Endothelial cell of umbilical vein (primary cell): Measurements from ENCODE around the gene AGTPBP1. TPM values are rescaled to one million over a fixed set of nuclear protein-coding genes. Genes with fewer than 3 reads are reported as not detected.

Experiments used
- BruUV-seq: library from RNA; stranded (reverse); fragments of 400-500 nt; replicated peaks from 2 replicates; lab custom pipeline; 2021; lab: Mats Ljungman, UMichigan
- CTCF ChIA-PET: fragments of 300-600, 350-600 bp; sonication (Branson Sonifier 250); formaldehyde crosslinking; loops from one replicate; lab custom pipeline; 2021; ENCODE audit warnings: antibody characterized with exemption, inconsistent platforms; lab: Charles Lee
- POLR2A ChIA-PET: fragments of 300-600, 350-600 bp; sonication (Branson Sonifier 250); formaldehyde crosslinking; loops from one replicate; lab custom pipeline; 2021; ENCODE audit warnings: antibody characterized with exemption, inconsistent platforms; lab: Charles Lee
- DNase-seq: peaks from one replicate; pipeline ENCODE4 v3.0.0-alpha.2; 2011; ENCODE audit warnings: low read depth, low spot score
- FAIRE-seq: peaks from 2 replicates; lab custom pipeline; 2011; peaks lifted over from hg19 to GRCh38; lab: Jason Lieb, UNC
- H2AFZ ChIP-seq: 2 replicates; pipeline ENCODE4 v1.6.0; 2012; ENCODE audit warnings: low read depth, low read length, control low read depth, inconsistent platforms
- H3K27ac ChIP-seq: 2 replicates; pipeline ENCODE4 v1.5.1; 2011; ENCODE audit warnings: low read depth, mild to moderate bottlenecking, control low read depth, low read length, moderate library complexity; ENCODE audit not compliant: insufficient read depth
- H3K27me3 ChIP-seq, 2 experiments: 2 replicates each; pipeline versions ENCODE4 v1.6.0 to v1.6.1; 2011; ENCODE audit warnings: low read length in 2 of 2, mixed read lengths in 1 of 2; ENCODE audit not compliant: control insufficient read depth in 2 of 2, insufficient read depth in 2 of 2
- H3K36me3 ChIP-seq, 2 experiments: 2 replicates in 1 of 2; 3 replicates in 1 of 2; pipeline ENCODE4 v1.5.1; 2011; ENCODE audit warnings: low read length in 2 of 2, mild to moderate bottlenecking in 1 of 2, moderate library complexity in 1 of 2; ENCODE audit not compliant: control insufficient read depth in 2 of 2, insufficient read depth in 2 of 2; ENCODE audit errors: extremely low read depth in 1 of 2
- H3K4me1 ChIP-seq: 3 replicates; pipeline ENCODE4 v1.5.1; 2011; ENCODE audit warnings: mild to moderate bottlenecking, low read length; ENCODE audit not compliant: control insufficient read depth, insufficient read depth; ENCODE audit errors: extremely low read depth
- H3K4me2 ChIP-seq: 2 replicates; pipeline ENCODE4 v1.6.1; 2011; ENCODE audit warnings: low read length, control low read depth, mixed read lengths; ENCODE audit not compliant: insufficient read depth
- H3K4me3 ChIP-seq, 3 experiments: fragments of 200-600 bp in 1 of 3; sonication (generic), shearing (Covaris generic) in 1 of 3; replicated peaks in 1 of 3; 2 replicates each; pipeline ENCODE4 v1.5.1; 2011 to 2016; ENCODE audit warnings: control low read depth in 3 of 3, low read length in 3 of 3, mild to moderate bottlenecking in 2 of 3, inconsistent platforms in 1 of 3, low read depth in 1 of 3, moderate library complexity in 1 of 3; ENCODE audit not compliant: insufficient read depth in 1 of 3
- H3K79me2 ChIP-seq: 2 replicates; pipeline ENCODE4 v1.6.0; 2012; ENCODE audit warnings: low read length, inconsistent platforms; ENCODE audit not compliant: control insufficient read depth, insufficient read depth
- H3K9ac ChIP-seq: replicated peaks from 2 replicates; pipeline ENCODE3; 2011; ENCODE audit warnings: low read length, control low read depth; ENCODE audit not compliant: insufficient read depth; ENCODE audit errors: extremely low read depth
- H3K9me1 ChIP-seq: replicated peaks from 3 replicates; pipeline ENCODE4 v1.6.0; 2011; ENCODE audit warnings: mild to moderate bottlenecking, low read length; ENCODE audit not compliant: control insufficient read depth, insufficient read depth; ENCODE audit errors: extremely low read depth
- H3K9me3 ChIP-seq: replicated peaks from 2 replicates; pipeline ENCODE4 v1.5.1; 2012; ENCODE audit warnings: low read length, inconsistent platforms; ENCODE audit not compliant: control insufficient read depth, insufficient read depth
- H4K20me1 ChIP-seq: replicated peaks from 2 replicates; pipeline ENCODE3; 2011; ENCODE audit warnings: mild to moderate bottlenecking, low read length; ENCODE audit not compliant: control insufficient read depth, insufficient read depth; ENCODE audit errors: extremely low read depth
- EZH2 ChIP-seq: IDR thresholded peaks from 2 replicates; pipeline ENCODE4 v1.6.1; 2012; ENCODE audit warnings: borderline replicate concordance, low read depth, mild to moderate bottlenecking, moderate library complexity, low read length, inconsistent platforms; ENCODE audit not compliant: severe bottlenecking
- FOS ChIP-seq: IDR thresholded peaks from 2 replicates; pipeline ENCODE4 v1.6.1; 2011; ENCODE audit warnings: mild to moderate bottlenecking, low read length, moderate library complexity, borderline replicate concordance; ENCODE audit not compliant: insufficient read depth
- GATA2 ChIP-seq: IDR thresholded peaks from 2 replicates; pipeline ENCODE4 v1.7.0; 2011; ENCODE audit warnings: low read depth, mild to moderate bottlenecking, moderate library complexity, mixed read lengths, low read length; ENCODE audit not compliant: insufficient read length, insufficient read depth
- JUN ChIP-seq: IDR thresholded peaks from 2 replicates; pipeline ENCODE4 v1.6.1; 2011; ENCODE audit warnings: borderline replicate concordance, low read depth; ENCODE audit not compliant: insufficient read length, insufficient read depth
- MAX ChIP-seq: IDR thresholded peaks from 2 replicates; pipeline ENCODE4 v1.6.1; 2011; ENCODE audit not compliant: insufficient read depth, insufficient read length
- MYC ChIP-seq: IDR thresholded peaks from one replicate; pipeline ENCODE4 v1.6.1; 2011; ENCODE audit warnings: mild to moderate bottlenecking, low read depth, low read length
- POLR2A ChIP-seq: IDR thresholded peaks from 2 replicates; pipeline ENCODE4 v1.6.1; 2012; ENCODE audit warnings: low read depth, mild to moderate bottlenecking, control low read depth, low read length
- POLR2AphosphoS5 ChIP-seq: IDR thresholded peaks from 2 replicates; pipeline ENCODE4 v1.6.1; 2012; ENCODE audit warnings: low read depth, mild to moderate bottlenecking, control low read depth, low read length, moderate library complexity; ENCODE audit not compliant: insufficient read depth
- dilution Hi-C: fragments of 300-500 bp; cut with MboI; formaldehyde crosslinking; loops from one replicate; pipeline ENCODE4 v1.15.0; 2019; ENCODE audit warnings: low sequenced_read_pairs; ENCODE audit not compliant: extremely low pct_ligation_motif_present
- intact Hi-C: fragments of 100-400 bp; cut with micrococcal nuclease; formaldehyde crosslinking; loops from one replicate; pipeline ENCODE4 v1.10.0; 2022
- polyA plus RNA-seq, 4 experiments: library from polyadenylated mRNA; depleted of rRNA in 3 of 4; stranded (reverse) in 3 of 4; unstranded in 1 of 4; fragments of >200 nt; gene quantifications; 2 replicates each; pipeline versions ENCODE4 v1.2.1 to v1.2.3, GENCODE V29; 2011 to 2012; ENCODE audit warnings: missing spikeins in 1 of 4
- total RNA-seq: library from RNA; stranded (reverse); gene quantifications from 2 replicates; pipeline ENCODE4 v1.2.3, GENCODE V29; 2021
- TF ChIP-seq, protein P1 (sequence below), 2 donors: IDR thresholded peaks; 1 replicate in 1 of 2; 2 replicates in 1 of 2; pipeline ENCODE4 v1.5.1; 2011; ENCODE audit warnings: low read length in 2 of 2, mild to moderate bottlenecking in 2 of 2, moderate library complexity in 2 of 2, control low read depth in 1 of 2, inconsistent platforms in 1 of 2, low read depth in 1 of 2; ENCODE audit not compliant: insufficient read depth in 1 of 2; ENCODE audit errors: extremely low read depth in 1 of 2

The AGTPBP1 gene
- total and polyA plus RNA-seq, 2 donors (not counting 3 experiments of a cell fraction or from before 2014, with no cell fraction given), result 4.2 to 18.4 TPM

DNA sequence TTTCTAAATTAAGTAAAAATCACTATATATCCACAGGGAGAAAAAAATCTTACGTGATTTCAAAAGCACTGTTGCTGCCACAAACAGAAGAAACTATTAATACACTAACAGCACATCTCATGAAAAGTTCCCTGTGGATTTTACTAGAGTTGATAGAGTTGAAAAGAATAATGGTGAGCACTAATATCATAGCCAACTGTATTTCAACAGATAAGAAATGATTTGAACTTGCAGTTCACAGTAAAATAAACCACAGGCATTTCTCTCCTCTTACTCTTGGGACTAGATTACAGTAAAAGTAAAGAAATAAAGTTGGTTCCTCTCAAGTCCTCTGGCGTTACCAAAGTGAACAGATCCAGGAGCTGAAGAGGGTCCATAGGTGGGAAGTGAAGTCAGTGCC lies 27.9 kb downstream of the AGTPBP1 start:
- DNase-seq (no peak), FAIRE-seq (no peak)
- H3K4me3 ChIP-seq, result no peak overlapping the region
- H3K36me3 ChIP-seq, result no peaks in the 10 kb centered on the region
- H3K27me3 ChIP-seq, result no peaks in the 10 kb centered on the region
- no peak overlapping the region for H3K9ac ChIP-seq
- no peaks in the 10 kb centered on the region for H3K9me3 ChIP-seq
- no peaks in the 10 kb centered on the region for H3K79me2 ChIP-seq
- intact Hi-C loops (loop anchor here (10.0 kb wide), 1 partner anchor 59 kb away; no protein-coding TSS in a partner anchor), dilution Hi-C loops (no loop called here)
- H2AFZ ChIP-seq, result no peak overlapping the region
- TF ChIP-seq, protein P1, sequence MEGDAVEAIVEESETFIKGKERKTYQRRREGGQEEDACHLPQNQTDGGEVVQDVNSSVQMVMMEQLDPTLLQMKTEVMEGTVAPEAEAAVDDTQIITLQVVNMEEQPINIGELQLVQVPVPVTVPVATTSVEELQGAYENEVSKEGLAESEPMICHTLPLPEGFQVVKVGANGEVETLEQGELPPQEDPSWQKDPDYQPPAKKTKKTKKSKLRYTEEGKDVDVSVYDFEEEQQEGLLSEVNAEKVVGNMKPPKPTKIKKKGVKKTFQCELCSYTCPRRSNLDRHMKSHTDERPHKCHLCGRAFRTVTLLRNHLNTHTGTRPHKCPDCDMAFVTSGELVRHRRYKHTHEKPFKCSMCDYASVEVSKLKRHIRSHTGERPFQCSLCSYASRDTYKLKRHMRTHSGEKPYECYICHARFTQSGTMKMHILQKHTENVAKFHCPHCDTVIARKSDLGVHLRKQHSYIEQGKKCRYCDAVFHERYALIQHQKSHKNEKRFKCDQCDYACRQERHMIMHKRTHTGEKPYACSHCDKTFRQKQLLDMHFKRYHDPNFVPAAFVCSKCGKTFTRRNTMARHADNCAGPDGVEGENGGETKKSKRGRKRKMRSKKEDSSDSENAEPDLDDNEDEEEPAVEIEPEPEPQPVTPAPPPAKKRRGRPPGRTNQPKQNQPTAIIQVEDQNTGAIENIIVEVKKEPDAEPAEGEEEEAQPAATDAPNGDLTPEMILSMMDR (IDR thresholded peaks at IDR 0.05; ENCODE audit: extremely low read depth in 1 of 2, insufficient read depth in 1 of 2, low read depth in 1 of 2, low read length in 2 of 2), result no peak
- TF ChIP-seq POLR2AphosphoS5 (no peak), GATA2 (no peak), FOS (no peak), EZH2 (no peak), POLR2A (no peak), JUN (no peak), MYC (no peak), MAX (no peak)
- no TSS peak for BruUV-seq
- H3K4me1 ChIP-seq, result no peaks in the 10 kb centered on the region
- CTCF ChIA-PET, result interaction anchor here (0.9 kb wide), 1 partner anchor 16 kb away, joined by 4 read pairs; no protein-coding TSS in a partner anchor
- no peak overlapping the region for H3K27ac ChIP-seq
- no peak overlapping the region for H3K4me2 ChIP-seq
- H3K9me1 ChIP-seq, result no peaks in the 10 kb centered on the region
- H4K20me1 ChIP-seq, result no peaks in the 10 kb centered on the region
- POLR2A ChIA-PET, result no interaction called here
